Thyroid gland (tissue), 4 donors: Measurements from ENCODE around the gene FERMT1.

Experiments
- CTCF ChIP-seq, 6 experiments: fragments of 200-600 bp in 3 of 6; fragments of 450-650 bp in 3 of 6; sonication (generic) in 3 of 6; IDR thresholded peaks; one replicate each; pipeline ENCODE4 v1.5.1; 2016 to 2019; ENCODE audit warnings: antibody characterized with exemption in 6 of 6, mild to moderate bottlenecking in 2 of 6, inconsistent platforms in 1 of 6, moderate library complexity in 1 of 6
- POLR2A ChIP-seq, 2 donors: fragments of 450-650 bp; IDR thresholded peaks; one replicate each; pipeline ENCODE4 v1.6.1; 2017; ENCODE audit warnings: antibody characterized with exemption in 2 of 2, mild to moderate bottlenecking in 2 of 2, moderate library complexity in 1 of 2

DNA sequence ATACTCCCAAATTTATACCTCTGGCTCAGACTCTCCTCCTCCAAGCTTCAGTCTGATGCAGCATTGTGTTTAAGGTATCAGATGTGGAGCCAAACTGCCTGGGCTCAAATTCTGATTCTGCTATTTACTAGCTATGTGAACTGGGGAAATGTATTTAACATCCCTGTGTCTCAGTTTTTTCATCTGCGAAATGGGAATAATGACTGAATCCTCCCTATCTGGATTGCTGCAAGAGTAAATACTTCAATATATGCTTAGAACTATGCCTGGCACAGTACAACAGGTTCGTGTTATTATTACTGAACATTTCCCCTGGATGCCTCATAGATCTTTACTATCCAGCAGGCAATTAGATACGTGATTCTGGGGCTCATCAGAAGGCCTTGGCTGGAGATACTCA lies 74.4 kb downstream of the FERMT1 start:
- TF ChIP-seq POLR2A (IDR thresholded peaks at IDR 0.05) (no peak), CTCF (IDR thresholded peaks at IDR 0.05) (no peak)
